GM06990 (cell line): ENCODE data around the gene C19orf12.
"Not testable (repeated sequence)": the region's sequence is repeated elsewhere in the genome, so short reads cannot be mapped to it uniquely, and the experiment has no call there.

Experiments
- DNase-seq: peaks from one replicate; pipeline ENCODE4 v3.0.0-alpha.2; 2011; ENCODE audit not compliant: insufficient read length; ENCODE audit errors: extremely low read depth
- H3K27me3 ChIP-seq: replicated peaks from 2 replicates; pipeline ENCODE4 v1.6.0; 2011; ENCODE audit warnings: low read length; ENCODE audit not compliant: control insufficient read depth, insufficient read depth
- H3K36me3 ChIP-seq: 2 replicates; pipeline ENCODE4 v1.5.1; 2011; ENCODE audit warnings: low read length; ENCODE audit not compliant: control insufficient read depth, insufficient read depth
- H3K4me3 ChIP-seq: replicated peaks from 2 replicates; pipeline ENCODE4 v1.5.1; 2011; ENCODE audit warnings: low read depth, mild to moderate bottlenecking, control low read depth, low read length
- TF ChIP-seq, protein P1 (sequence below): IDR thresholded peaks from 2 replicates; pipeline ENCODE4 v1.5.1; 2011; ENCODE audit warnings: low read length, control low read depth, mild to moderate bottlenecking, inconsistent platforms; ENCODE audit not compliant: insufficient read depth, poor library complexity, severe bottlenecking

The C19orf12 gene

DNA sequence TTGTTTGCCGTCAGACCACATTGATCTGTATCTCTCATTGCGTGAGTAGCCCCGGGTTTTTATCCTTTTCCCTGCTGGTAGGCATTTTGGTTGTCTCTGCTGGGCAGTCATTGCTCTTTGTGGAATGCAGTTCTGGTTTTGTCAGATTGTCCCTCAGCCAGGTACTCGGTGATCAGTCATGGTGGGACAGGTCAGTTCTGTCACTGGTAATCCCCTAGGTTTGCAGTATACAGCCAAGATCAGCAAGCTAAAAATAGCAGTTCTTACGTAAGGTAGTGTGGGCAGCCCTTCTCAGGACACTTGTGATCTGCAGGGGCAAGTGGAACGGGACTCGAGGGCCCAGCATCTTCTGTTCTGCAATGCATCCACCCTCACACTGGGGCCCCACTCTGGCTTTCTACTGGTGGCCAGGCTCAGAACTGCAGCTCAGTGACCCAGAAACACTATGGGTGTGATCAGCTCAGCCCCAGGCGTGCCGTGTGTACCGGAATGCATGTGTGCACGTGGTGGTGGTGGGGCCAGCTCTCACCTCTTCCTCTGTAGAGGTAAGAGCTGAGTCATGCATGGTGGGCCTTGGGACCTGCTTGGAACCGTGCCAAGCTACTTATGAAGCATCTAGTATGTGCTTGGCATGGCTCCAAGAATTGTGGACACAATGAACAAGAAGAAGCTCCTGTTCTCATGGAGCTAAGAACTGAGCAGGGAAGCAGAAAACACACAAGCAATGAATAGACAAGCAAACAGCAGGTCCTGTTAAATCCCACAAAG is 43.5 kb downstream of the C19orf12 start:
- peaks cover 24% of the 10 kb centered on the region for H3K36me3 ChIP-seq
- TF ChIP-seq, protein P1, sequence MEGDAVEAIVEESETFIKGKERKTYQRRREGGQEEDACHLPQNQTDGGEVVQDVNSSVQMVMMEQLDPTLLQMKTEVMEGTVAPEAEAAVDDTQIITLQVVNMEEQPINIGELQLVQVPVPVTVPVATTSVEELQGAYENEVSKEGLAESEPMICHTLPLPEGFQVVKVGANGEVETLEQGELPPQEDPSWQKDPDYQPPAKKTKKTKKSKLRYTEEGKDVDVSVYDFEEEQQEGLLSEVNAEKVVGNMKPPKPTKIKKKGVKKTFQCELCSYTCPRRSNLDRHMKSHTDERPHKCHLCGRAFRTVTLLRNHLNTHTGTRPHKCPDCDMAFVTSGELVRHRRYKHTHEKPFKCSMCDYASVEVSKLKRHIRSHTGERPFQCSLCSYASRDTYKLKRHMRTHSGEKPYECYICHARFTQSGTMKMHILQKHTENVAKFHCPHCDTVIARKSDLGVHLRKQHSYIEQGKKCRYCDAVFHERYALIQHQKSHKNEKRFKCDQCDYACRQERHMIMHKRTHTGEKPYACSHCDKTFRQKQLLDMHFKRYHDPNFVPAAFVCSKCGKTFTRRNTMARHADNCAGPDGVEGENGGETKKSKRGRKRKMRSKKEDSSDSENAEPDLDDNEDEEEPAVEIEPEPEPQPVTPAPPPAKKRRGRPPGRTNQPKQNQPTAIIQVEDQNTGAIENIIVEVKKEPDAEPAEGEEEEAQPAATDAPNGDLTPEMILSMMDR, result peak; percentile 66
- DNase-seq, result peak; percentile 84
- no peaks in the 10 kb centered on the region for H3K27me3 ChIP-seq
- H3K4me3 ChIP-seq, result no peak overlapping the region; the same call in 1 of the 2 replicates

DNA sequence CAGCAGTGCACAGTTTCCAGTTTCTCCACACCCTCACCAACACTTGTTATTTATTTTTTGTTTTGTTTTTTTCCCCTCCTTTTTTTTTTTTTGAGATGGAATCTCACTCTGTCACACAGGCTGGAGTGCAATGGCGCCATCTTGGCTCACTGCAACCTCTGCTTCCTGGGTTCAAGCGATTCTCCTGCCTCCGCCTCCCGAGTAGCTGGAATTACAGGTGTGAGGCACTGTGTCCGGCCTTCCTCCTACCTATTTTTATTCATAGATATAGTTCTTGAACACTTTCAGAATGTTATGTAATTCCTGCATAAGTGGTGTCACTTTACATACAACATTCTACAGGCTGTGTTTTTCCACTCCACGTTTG is 44.1 kb downstream of the C19orf12 start:
- not testable (repeated sequence) for DNase-seq, H3K4me3 ChIP-seq, H3K27me3 ChIP-seq
- H3K36me3 ChIP-seq, result peaks cover 23% of the 10 kb centered on the region

DNA sequence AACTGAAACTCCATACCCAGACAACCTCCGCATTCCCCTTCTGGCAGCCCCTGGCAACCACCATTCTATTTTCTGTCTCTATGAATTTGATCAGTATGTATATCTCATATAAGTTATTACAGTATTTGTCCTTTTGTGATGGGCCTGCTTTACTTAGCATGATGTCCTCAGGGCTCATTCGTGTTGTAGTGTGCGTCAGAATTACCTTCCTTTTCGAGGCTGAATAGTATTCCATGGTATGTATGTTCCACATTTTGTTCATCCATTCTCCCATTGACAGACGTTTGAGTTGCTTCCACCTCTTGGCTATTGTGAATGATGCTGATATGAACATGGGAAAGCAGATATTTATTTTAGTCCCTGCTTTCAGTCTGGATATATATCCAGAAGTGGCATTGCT is 44.8 kb downstream of the C19orf12 start:
- TF ChIP-seq, protein P1, result no peak
- peaks cover 18% of the 10 kb centered on the region for H3K36me3 ChIP-seq
- DNase-seq, result no peak
- H3K27me3 ChIP-seq, result no peaks in the 10 kb centered on the region
- no peak overlapping the region for H3K4me3 ChIP-seq

DNA sequence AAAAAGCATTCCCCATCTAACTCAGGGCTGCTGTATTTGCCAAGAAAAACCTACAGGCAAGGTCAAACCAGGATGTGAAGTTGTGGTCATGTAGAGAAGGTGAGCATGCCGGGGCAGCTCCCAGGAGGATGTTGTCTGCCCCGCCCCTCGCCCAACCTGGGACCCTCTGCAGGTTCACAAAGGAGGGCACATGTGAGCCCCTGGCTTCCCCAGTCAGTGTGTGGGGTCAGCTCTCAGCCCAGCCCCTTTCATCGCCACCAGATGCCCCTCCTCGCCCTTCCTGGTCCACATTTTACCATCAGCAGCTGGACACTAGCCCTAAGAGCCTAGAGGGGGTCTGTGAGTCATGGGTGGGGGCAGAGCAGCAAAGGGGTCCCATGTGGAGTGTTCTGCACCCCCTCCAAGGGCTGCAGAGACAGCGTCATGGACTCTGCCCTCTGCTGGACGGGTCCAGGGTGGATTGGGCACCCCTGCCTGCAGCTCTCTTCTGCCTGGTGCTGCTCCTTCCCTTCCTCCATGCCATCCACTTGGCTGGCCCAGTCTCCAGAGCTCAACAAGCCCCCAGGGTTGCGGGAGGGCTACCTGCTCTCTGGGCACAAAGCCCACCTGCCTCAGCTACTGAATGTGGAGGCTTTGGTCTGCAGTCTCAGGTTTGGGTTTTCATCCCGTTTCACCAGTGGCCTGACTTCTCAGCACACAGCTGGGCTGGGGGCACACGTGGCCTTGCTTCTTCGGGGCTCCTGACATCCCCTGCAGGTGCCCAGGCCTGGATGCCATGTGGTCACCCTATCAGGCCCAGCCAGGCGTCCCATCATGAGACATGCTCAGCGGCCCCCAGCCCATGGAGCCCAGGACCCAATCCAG is 46.1 kb downstream of the C19orf12 start:
- peaks cover 6% of the 10 kb centered on the region for H3K36me3 ChIP-seq
- no peaks in the 10 kb centered on the region for H3K27me3 ChIP-seq
- TF ChIP-seq, protein P1, result peak; percentile 46
- no peak overlapping the region for H3K4me3 ChIP-seq
- DNase-seq, result no peak

DNA sequence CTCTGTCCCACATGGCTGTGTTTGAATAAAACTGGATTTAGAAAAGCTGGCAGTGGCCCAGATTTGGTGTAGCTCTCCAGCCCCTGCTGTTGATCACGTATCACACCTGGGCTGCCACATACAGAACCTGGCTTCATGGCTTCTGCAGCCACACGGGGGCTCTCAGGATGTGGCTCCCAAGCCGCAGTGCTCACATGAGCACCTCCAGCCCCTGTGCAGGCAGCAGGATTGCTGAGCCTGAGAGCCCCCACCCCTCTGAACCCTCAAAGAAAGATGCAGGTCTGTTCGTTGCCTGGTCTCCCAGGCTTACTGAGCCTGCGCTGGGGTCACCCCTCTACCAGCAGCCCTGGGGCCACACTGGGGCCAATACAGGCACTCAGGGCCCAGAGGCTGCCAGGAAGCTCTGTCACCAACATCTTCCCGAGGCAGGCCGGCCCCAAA is 47.1 kb downstream of the C19orf12 start:
- DNase-seq, result no peak
- TF ChIP-seq, protein P1, result peak; percentile 50
- Histone ChIP-seq H3K4me3 (peak overlapping the region; percentile 12; the same call in 1 of the 2 replicates), H3K36me3 (peaks cover 3% of the 10 kb centered on the region; the same call in 1 of the 2 replicates), H3K27me3 (no peaks in the 10 kb centered on the region)

DNA sequence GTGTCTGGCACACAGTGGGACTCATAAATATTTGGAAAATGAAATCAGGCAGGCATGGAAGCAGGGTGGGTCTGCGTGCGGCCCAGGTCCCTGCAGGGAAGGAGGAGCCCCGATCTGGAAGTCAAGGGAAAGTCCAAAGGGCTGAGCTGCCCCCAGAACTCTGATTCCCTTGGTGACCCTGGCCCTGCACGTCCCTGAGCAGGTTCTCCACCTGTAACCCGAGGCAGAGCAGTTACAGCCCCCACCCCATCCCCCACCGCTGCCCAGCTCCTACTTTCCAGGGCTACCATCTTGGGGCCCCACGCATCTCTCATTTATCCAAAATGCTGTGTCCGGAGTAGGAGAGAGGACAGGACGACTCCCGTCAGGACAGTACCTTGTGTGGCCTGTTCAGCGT is 47.7 kb downstream of the C19orf12 start:
- peaks cover 3% of the 10 kb centered on the region; the same call in 1 of the 2 replicates for H3K36me3 ChIP-seq
- peak overlapping the region; percentile 90 for H3K4me3 ChIP-seq
- no peak for DNase-seq
- H3K27me3 ChIP-seq, result no peaks in the 10 kb centered on the region
- TF ChIP-seq, protein P1, result no peak
